SH-SY5Y (cell line): ENCODE measurements around the gene ABCA7.

Experiments
- GATA2 ChIP-seq: IDR thresholded peaks from 2 replicates; pipeline ENCODE4 v1.6.1; 2011; ENCODE audit warnings: mild to moderate bottlenecking, low read depth, low read length
- GATA3 ChIP-seq: IDR thresholded peaks from 2 replicates; pipeline ENCODE4 v1.6.1; 2011; ENCODE audit warnings: low read depth, mild to moderate bottlenecking, low read length, moderate library complexity

DNA sequence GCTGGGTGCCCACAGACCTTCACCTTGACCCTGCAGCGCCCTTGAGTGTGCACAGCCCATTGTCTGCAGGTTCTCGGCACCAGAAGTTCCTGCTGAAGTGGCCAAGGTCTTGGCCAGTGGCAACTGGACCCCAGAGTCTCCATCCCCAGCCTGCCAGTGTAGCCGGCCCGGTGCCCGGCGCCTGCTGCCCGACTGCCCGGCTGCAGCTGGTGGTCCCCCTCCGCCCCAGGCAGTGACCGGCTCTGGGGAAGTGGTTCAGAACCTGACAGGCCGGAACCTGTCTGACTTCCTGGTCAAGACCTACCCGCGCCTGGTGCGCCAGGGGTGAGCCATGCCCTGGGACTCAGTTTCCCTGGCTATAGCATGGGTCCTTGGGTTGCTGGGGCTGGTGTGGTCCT is 15.1 kb downstream of the ABCA7 start:
- TF ChIP-seq GATA3: no peak
- no peak for TF ChIP-seq GATA2
